ENCODE measurements around the gene ARSD. TPM values are rescaled to one million over a fixed set of nuclear protein-coding genes. Genes with fewer than 3 reads are reported as not detected.

ARSD gene
- total RNA-seq, 1 experiment from 2014 or later: 42.0 TPM

DNA sequence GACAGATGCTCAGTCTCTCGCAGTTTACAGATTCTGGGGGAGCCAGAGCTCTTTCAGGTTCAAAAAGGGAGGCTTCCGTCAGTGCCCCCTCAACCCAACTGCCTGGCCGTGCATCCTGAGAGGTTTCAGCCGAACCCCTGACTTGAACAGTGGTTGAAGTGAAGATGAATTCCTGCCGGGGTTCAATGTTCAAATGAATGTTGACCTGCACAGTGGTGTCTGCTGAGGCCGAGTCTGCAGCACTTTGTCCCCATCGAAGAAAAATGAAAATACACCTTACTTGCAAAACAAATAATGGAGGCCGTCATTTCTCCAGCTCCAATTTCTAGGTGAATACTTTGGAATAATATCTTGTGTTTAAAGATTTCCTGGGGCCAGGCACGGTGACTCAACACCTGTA is 66.7 kb downstream of the ARSD start:
- H3K9me3 Mint-ChIP-seq (ENCODE audit: low read depth, unreplicated experiment): no peaks in the 10 kb centered on the region
- H3K4me1 Mint-ChIP-seq (ENCODE audit: low read depth, unreplicated experiment): no peaks in the 10 kb centered on the region
- intact Hi-C loops (cut with micrococcal nuclease; ENCODE audit: unreplicated experiment): no loop called here
- H3K27ac Mint-ChIP-seq (ENCODE audit: unreplicated experiment): no peak overlapping the region
- TF ChIP-seq, protein P1, sequence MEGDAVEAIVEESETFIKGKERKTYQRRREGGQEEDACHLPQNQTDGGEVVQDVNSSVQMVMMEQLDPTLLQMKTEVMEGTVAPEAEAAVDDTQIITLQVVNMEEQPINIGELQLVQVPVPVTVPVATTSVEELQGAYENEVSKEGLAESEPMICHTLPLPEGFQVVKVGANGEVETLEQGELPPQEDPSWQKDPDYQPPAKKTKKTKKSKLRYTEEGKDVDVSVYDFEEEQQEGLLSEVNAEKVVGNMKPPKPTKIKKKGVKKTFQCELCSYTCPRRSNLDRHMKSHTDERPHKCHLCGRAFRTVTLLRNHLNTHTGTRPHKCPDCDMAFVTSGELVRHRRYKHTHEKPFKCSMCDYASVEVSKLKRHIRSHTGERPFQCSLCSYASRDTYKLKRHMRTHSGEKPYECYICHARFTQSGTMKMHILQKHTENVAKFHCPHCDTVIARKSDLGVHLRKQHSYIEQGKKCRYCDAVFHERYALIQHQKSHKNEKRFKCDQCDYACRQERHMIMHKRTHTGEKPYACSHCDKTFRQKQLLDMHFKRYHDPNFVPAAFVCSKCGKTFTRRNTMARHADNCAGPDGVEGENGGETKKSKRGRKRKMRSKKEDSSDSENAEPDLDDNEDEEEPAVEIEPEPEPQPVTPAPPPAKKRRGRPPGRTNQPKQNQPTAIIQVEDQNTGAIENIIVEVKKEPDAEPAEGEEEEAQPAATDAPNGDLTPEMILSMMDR (IDR thresholded peaks at IDR 0.05; ENCODE audit: unreplicated experiment): no peak
- BruUV-seq (replicated peaks): no TSS peak
- no peak overlapping the region for H3K4me3 Mint-ChIP-seq (ENCODE audit: low read depth, unreplicated experiment)
- DNase-seq: no peak
- CTCF ChIA-PET: no interaction called here
- H3K36me3 Mint-ChIP-seq (ENCODE audit: insufficient read depth, unreplicated experiment): no peaks in the 10 kb centered on the region
- H3K27me3 Mint-ChIP-seq (ENCODE audit: unreplicated experiment): no peaks in the 10 kb centered on the region

DNA sequence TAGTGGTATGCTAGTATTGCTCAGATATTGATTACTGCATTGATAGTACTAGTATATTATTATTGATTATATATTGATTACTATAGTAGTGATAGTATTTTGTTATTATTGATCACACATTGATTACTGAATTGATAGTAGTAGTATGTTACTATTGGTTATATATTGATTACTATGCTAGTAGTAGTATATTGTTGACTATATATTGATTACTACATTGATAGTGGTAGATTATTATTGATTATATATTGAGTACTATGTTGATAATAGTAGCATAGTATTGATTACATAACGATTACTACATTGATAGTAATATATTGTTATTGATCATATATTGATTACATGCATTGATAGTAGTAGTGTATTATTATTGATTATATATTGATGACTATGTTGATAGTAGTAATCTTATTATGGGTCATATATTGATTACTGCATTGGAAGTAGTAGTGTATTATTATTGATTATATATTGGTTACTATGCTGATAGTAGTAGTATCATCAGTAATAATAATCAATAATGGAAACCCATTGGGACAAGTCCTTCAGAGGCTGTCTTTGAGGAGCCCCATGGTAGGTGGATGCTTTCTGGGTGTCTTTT is 69.8 kb downstream of the ARSD start:
- CTCF ChIA-PET: no interaction called here
- BruUV-seq (replicated peaks): no TSS peak
- H3K4me3 Mint-ChIP-seq (ENCODE audit: low read depth, unreplicated experiment): no peak overlapping the region
- no peaks in the 10 kb centered on the region for H3K27me3 Mint-ChIP-seq (ENCODE audit: unreplicated experiment)
- H3K36me3 Mint-ChIP-seq (ENCODE audit: insufficient read depth, unreplicated experiment): no peaks in the 10 kb centered on the region
- H3K9me3 Mint-ChIP-seq (ENCODE audit: low read depth, unreplicated experiment): no peaks in the 10 kb centered on the region
- H3K27ac Mint-ChIP-seq (ENCODE audit: unreplicated experiment): no peak overlapping the region
- TF ChIP-seq, protein P1 (IDR thresholded peaks at IDR 0.05; ENCODE audit: unreplicated experiment): no peak
- DNase-seq: no peak
- no peaks in the 10 kb centered on the region for H3K4me1 Mint-ChIP-seq (ENCODE audit: low read depth, unreplicated experiment)
- intact Hi-C loops (cut with micrococcal nuclease; ENCODE audit: unreplicated experiment): no loop called here

GRCh38 chrX:2857566-2857965 is 71.6 kb downstream of the ARSD start:
- TF ChIP-seq, protein P1 (IDR thresholded peaks at IDR 0.05; ENCODE audit: unreplicated experiment): no peak
- intact Hi-C loops (cut with micrococcal nuclease; ENCODE audit: unreplicated experiment): no loop called here
- DNase-seq: no peak
- no peaks in the 10 kb centered on the region for H3K4me1 Mint-ChIP-seq (ENCODE audit: low read depth, unreplicated experiment)
- no peaks in the 10 kb centered on the region for H3K36me3 Mint-ChIP-seq (ENCODE audit: insufficient read depth, unreplicated experiment)
- H3K27ac Mint-ChIP-seq (ENCODE audit: unreplicated experiment): no peak overlapping the region
- H3K27me3 Mint-ChIP-seq (ENCODE audit: unreplicated experiment): no peaks in the 10 kb centered on the region
- no peak overlapping the region for H3K4me3 Mint-ChIP-seq (ENCODE audit: low read depth, unreplicated experiment)
- CTCF ChIA-PET: interaction anchor here (0.5 kb wide), 1 partner anchor 222 kb away, joined by 3 read pairs; no protein-coding TSS in a partner anchor
- no peaks in the 10 kb centered on the region for H3K9me3 Mint-ChIP-seq (ENCODE audit: low read depth, unreplicated experiment)
- BruUV-seq (replicated peaks): no TSS peak

DNA sequence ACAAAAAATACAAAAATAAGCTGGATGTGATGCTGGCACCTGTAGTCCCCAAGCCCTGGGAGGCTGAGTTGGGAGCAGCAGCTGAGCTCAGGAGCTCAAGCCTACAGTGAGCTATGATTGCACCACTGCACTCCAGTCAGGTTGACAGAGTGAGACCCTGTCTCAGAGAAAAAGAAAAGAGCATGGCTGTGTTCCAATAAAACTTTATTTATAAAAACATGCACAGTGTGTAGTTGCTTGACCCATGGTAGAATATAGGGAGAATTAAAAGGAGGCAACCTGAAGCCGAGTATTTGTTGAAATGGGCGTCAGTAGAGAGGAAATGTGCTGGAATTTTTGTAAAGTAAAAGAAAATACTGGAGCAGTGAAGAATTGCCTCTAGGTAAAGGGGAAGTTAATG is 73.4 kb downstream of the ARSD start:
- TF ChIP-seq, protein P1 (IDR thresholded peaks at IDR 0.05; ENCODE audit: unreplicated experiment): no peak
- BruUV-seq (replicated peaks): no TSS peak
- H3K36me3 Mint-ChIP-seq (ENCODE audit: insufficient read depth, unreplicated experiment): no peaks in the 10 kb centered on the region
- no peak for DNase-seq
- no peak overlapping the region for H3K4me3 Mint-ChIP-seq (ENCODE audit: low read depth, unreplicated experiment)
- no peaks in the 10 kb centered on the region for H3K4me1 Mint-ChIP-seq (ENCODE audit: low read depth, unreplicated experiment)
- H3K27me3 Mint-ChIP-seq (ENCODE audit: unreplicated experiment): no peaks in the 10 kb centered on the region
- intact Hi-C loops (cut with micrococcal nuclease; ENCODE audit: unreplicated experiment): no loop called here
- no peaks in the 10 kb centered on the region for H3K9me3 Mint-ChIP-seq (ENCODE audit: low read depth, unreplicated experiment)
- CTCF ChIA-PET: no interaction called here
- no peak overlapping the region for H3K27ac Mint-ChIP-seq (ENCODE audit: unreplicated experiment)
